Kidney (tissue), 14 donors: ENCODE measurements around the gene EGFL6. TPM values are rescaled to one million over a fixed set of nuclear protein-coding genes. Genes with fewer than 3 reads are reported as not detected.

Experiments used
- DNase-seq, 5 donors: peaks; one replicate each; pipeline ENCODE4 v3.0.0-alpha.2; 2013 to 2020
- FAIRE-seq: peaks from 2 replicates; lab custom pipeline; 2012; peaks lifted over from hg19 to GRCh38; lab: Jason Lieb, UNC
- H3K27ac ChIP-seq, 2 donors: one replicate each; pipeline ENCODE4 v1.7.0; 2013; ENCODE audit warnings: low read depth in 2 of 2, low read length in 2 of 2, inconsistent platforms in 1 of 2
- H3K27me3 ChIP-seq: one replicate; pipeline ENCODE4 v1.7.1; 2013; ENCODE audit warnings: low read length, inconsistent platforms; ENCODE audit not compliant: control insufficient read depth, insufficient read depth
- H3K36me3 ChIP-seq, 3 donors: one replicate each; pipeline versions ENCODE4 v1.7.0 to v1.7.1; 2013; ENCODE audit warnings: low read length in 3 of 3, control low read depth in 1 of 3, inconsistent platforms in 1 of 3; ENCODE audit not compliant: insufficient read depth in 3 of 3, control insufficient read depth in 2 of 3
- H3K4me1 ChIP-seq, 3 donors: one replicate each; pipeline versions ENCODE4 v1.7.0 to v1.7.1; 2013; ENCODE audit warnings: low read length in 3 of 3, inconsistent platforms in 1 of 3, low read depth in 1 of 3; ENCODE audit not compliant: control insufficient read depth in 2 of 3, insufficient read depth in 2 of 3
- H3K4me3 ChIP-seq, 3 donors: one replicate each; pipeline versions ENCODE4 v1.7.0 to v1.8.1; 2013; ENCODE audit warnings: low read length in 3 of 3, control low read depth in 1 of 3, inconsistent platforms in 1 of 3
- H3K9ac ChIP-seq, 3 donors: one replicate each; pipeline versions ENCODE4 v1.7.0 to v1.7.1; 2013; ENCODE audit warnings: low read length in 3 of 3, control low read depth in 1 of 3, inconsistent platforms in 1 of 3
- H3K9me3 ChIP-seq, 3 donors: one replicate each; pipeline versions ENCODE4 v1.7.0 to v1.7.1; 2013; ENCODE audit warnings: low read length in 3 of 3, control low read depth in 1 of 3, inconsistent platforms in 1 of 3; ENCODE audit not compliant: control insufficient read depth in 2 of 3, insufficient read depth in 1 of 3
- CTCF ChIP-seq: IDR thresholded peaks from 3 replicates; pipeline ENCODE4 v1.5.1; 2012; ENCODE audit warnings: mild to moderate bottlenecking, moderate library complexity, borderline replicate concordance; ENCODE audit not compliant: insufficient read depth; ENCODE audit errors: extremely low read depth
- intact Hi-C: fragments of 100-400 bp; cut with DNase I; formaldehyde crosslinking; loops from one replicate; pipeline ENCODE4 v1.11.1; 2022
- polyA plus RNA-seq: library from polyadenylated mRNA; stranded (reverse); fragments of 350-450 nt; fragmentation: Illumina TruSeq; extraction: RNeasy Lipid Tissue Mini Kit (QIAGEN cat#74804); gene quantifications from one replicate; pipeline ENCODE4 v1.2.3, GENCODE V29; 2014; ENCODE audit warnings: low read depth, low replicate concordance; ENCODE audit not compliant: insufficient read depth
- total RNA-seq: library from RNA; stranded (reverse); fragmentation: NEBNext Ultra II Directional; extraction: Animal tissue kit (Norgen Biotek cat#: 25700); gene quantifications from one replicate; pipeline ENCODE4 v1.2.1, GENCODE V29; 2021
- donor health status: control.
- donor health status: control.
- donor health status: control.
- donor health status: control.
- donor health status: control.
- donor health status: DM: yes; HTN: yes; CAD: no.
- donor health status: Normal renal cell carcinoma (clear cell type).

Gene EGFL6
- total and polyA plus RNA-seq, 2 donors from 2014 or later, result 0.43 TPM; not detected in 1

GRCh38 chrX:13590914-13591313 lies 21.5 kb downstream of the EGFL6 start:
- intact Hi-C loops, result no loop called here
- no peak overlapping the region for H3K4me3 ChIP-seq
- H3K9ac ChIP-seq, result no peak overlapping the region
- no peaks in the 10 kb centered on the region for H3K36me3 ChIP-seq
- H3K27me3 ChIP-seq, result peaks cover 27% of the 10 kb centered on the region
- DNase-seq (peak in 1 of 5 donors; percentile 7), FAIRE-seq (no peak)
- H3K9me3 ChIP-seq, result no peaks in the 10 kb centered on the region
- TF ChIP-seq CTCF, result no peak
- no peaks in the 10 kb centered on the region for H3K4me1 ChIP-seq
- no peak overlapping the region for H3K27ac ChIP-seq

- H3K4me1 ChIP-seq, result no peaks in the 10 kb centered on the region
- H3K9me3 ChIP-seq, result no peaks in the 10 kb centered on the region
- intact Hi-C loops, result no loop called here
- FAIRE-seq (no peak), DNase-seq (no peak)
- no peak for TF ChIP-seq CTCF
- H3K36me3 ChIP-seq, result peaks cover 0 to 3% (median 0%) of the 10 kb centered on the region in 3 donors
- peaks cover 9% of the 10 kb centered on the region for H3K27me3 ChIP-seq
- no peak overlapping the region for H3K9ac ChIP-seq
- H3K4me3 ChIP-seq, result no peak overlapping the region
- no peak overlapping the region for H3K27ac ChIP-seq
These were observed 28.5 kb downstream of the EGFL6 start for GRCh38 chrX:13597874-13598273.

DNA sequence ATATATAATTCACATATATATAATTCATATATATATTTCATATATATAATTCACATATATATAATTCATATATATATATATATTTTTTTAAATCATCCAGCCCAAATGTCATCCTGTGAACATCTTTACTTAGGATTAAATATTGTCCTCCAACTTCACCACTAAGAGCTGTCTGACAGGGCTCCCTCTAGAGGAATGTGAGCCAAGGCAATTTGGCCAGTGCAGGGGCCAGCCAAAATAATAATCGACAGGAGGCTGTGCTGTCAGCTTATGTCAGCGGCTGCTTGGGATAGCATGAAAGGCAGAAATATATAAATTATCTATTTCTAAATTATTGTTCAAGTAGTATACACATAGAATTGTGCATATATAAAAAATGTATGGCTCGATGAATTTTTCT lies 29.5 kb downstream of the EGFL6 start:
- peaks cover 0 to 3% (median 0%) of the 10 kb centered on the region in 3 donors for H3K36me3 ChIP-seq
- no peaks in the 10 kb centered on the region for H3K9me3 ChIP-seq
- DNase-seq, result no peak
- TF ChIP-seq CTCF, result no peak
- H3K9ac ChIP-seq, result no peak overlapping the region
- H3K27me3 ChIP-seq, result peaks cover 7% of the 10 kb centered on the region
- H3K4me1 ChIP-seq, result no peaks in the 10 kb centered on the region
- H3K4me3 ChIP-seq, result no peak overlapping the region
- FAIRE-seq, result peak; percentile 99
- intact Hi-C loops, result no loop called here
- no peak overlapping the region for H3K27ac ChIP-seq

- Histone ChIP-seq H3K27ac (no peak overlapping the region), H3K4me1 (no peaks in the 10 kb centered on the region), H3K27me3 (peaks cover 4% of the 10 kb centered on the region), H3K9me3 (no peaks in the 10 kb centered on the region), H3K36me3 (peaks cover 0 to 3% (median 0%) of the 10 kb centered on the region in 3 donors), H3K4me3 (no peak overlapping the region), H3K9ac (no peak overlapping the region)
- intact Hi-C loops, result no loop called here
- no peak for DNase-seq
- TF ChIP-seq CTCF, result no peak
- peak; percentile 11 for FAIRE-seq
These were observed 30.1 kb downstream of the EGFL6 start for GRCh38 chrX:13599491-13599890.
